NCI-H774 (cell line): ENCODE measurements around the gene RSPO3.
"Not testable (repeated sequence)": the region's sequence is repeated elsewhere in the genome, so short reads cannot be mapped to it uniquely, and the experiment has no call there.

ENCODE experiments used
- DNase-seq: peaks from one replicate; lab custom pipeline; 2025; lab: John Stamatoyannopoulos, UW

The RSPO3 gene

GRCh38 chr6:127206531-127207095 is 88.1 kb downstream of the RSPO3 start:
- no peak for DNase-seq

DNA sequence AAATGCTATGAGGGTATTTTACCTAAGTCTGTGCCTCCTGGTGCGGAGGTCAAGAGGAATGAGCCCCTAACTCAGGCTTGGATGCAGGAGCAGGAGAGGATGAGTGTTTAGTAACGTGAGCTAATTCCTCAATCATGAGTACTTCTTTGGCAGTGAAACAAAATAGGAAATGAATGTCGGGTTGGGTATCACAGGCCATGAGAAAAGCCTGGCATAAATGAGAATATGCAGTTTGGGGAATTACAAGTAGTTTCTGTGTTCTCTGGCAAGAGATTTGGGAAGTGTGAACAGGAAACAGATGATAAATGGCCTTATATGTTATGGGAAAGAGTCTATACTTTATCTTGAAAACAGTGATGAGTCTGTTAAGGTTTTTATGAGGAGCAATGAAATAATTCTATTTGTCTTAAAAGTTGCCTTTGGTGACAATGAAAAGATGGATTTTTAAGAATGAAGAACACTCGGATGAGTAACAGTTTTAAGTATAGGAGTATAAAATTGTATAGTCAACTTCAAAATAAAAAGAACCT is 89.2 kb downstream of the RSPO3 start:
- no peak for DNase-seq

DNA sequence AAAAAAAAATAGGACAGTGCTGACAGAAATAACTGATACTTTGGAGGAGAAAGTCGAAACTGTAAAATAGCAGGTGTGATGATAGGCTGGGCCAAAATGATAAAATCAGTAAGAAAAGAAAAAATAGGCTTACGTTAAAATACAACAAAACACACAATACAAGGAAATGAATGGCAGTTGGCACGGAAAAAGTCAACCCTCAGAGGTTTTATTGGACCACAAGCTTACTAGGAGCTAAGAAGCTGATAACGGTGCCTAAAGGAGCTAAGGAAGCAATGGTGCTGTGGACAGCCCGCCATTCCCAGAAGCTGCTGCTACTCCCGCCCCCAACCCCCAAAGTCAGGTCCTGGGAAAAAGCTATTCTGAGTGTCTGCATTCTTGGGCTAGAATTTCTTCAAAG is 92.3 kb downstream of the RSPO3 start:
- no peak for DNase-seq

DNA sequence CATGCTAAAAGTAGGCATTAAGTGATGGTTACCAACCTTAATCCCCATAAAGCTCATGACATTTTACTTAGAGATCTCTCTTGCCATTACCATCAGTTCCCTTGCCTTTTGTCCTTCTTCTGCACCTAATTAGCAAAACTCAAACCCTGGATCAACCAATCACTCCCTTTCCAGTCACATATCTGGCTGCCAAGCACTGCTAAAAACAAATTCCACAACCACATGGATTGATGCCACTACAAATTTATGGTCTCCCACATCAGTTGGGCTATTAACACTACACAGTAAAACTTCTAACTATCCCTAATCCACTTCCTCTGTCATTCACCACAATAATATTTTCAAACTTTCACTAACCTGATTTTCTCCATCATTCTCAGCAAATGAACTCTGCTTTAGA is 93.9 kb downstream of the RSPO3 start:
- DNase-seq: no peak

GRCh38 chr6:127214032-127214431 is 95.6 kb downstream of the RSPO3 start:
- DNase-seq: not testable (repeated sequence)

GRCh38 chr6:127214531-127214930 is 96.1 kb downstream of the RSPO3 start:
- DNase-seq: not testable (repeated sequence)

GRCh38 chr6:127215931-127216330 is 97.5 kb downstream of the RSPO3 start:
- no peak for DNase-seq

- no peak for DNase-seq
Observed at GRCh38 chr6:127216810-127217789, 98.6 kb downstream of the RSPO3 start.

GRCh38 chr6:127219869-127220268 is 101.4 kb downstream of the RSPO3 start:
- DNase-seq: no peak

DNA sequence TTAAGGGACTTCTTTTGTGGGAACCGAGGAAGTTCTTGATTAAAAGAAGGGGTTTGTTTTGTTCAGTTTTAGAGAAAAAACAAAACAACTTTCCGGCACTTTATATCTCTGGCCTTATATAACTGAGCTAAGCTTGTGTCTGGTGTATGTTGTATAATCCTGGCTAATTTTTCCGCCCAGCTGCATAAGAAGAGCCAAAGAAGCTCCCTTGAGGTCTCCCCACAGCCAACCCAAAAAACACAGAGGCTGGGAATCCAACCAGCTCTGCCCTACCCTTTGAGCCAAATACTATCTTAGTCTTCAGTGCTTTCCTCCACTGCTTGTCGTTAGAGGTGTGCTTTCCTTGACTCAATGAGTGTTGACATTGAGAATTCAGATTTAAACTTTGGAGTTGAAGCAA is 102.7 kb downstream of the RSPO3 start:
- no peak for DNase-seq

- DNase-seq: no peak
Observed at GRCh38 chr6:127222418-127222817, 103.9 kb downstream of the RSPO3 start.

DNA sequence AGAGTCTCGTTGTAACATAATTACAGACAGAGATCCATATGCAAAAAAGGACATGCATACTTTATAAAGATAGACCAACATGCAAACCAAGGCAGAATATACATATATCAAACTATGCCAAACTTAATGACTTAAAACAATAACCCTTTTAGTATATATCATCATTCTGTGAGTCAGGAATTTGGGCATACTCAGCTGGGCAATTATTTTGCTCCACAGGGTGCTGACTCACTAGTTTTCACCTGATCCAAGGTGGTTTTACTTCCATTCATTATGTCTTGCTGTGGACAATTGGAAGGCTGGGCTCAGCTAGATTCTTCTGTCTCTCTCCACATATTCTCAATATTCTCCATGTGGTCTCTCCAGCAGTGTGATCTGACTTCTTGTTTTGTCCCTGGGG is 107.0 kb downstream of the RSPO3 start:
- DNase-seq: no peak

DNA sequence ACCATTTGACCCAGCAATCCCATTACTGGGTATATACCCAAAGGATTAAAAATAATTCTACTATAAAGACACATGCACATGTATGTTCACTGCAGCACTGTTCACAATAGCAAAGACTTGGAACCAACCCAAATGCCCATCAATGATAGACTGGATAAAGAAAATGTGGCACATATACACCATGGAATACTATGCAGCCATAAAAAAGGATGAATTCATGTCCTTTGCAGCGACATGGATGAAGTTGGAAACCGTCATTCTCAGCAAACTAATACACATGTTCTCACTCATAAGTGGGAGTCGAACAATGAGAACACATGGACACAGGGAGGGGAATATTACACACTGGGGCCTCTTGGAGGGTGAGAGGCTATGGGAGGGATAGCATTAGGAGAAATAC is 115.3 kb downstream of the RSPO3 start:
- DNase-seq: not testable (repeated sequence)

GRCh38 chr6:127243501-127243900 is 125.0 kb downstream of the RSPO3 start:
- DNase-seq: no peak
